Measurements from ENCODE around the gene CDYL2. TPM values are rescaled to one million over a fixed set of nuclear protein-coding genes. Genes with fewer than 3 reads are reported as not detected.
"Not testable (repeated sequence)": the region's sequence is repeated elsewhere in the genome, so short reads cannot be mapped to it uniquely, and the experiment has no call there.

CDYL2 gene
- total RNA-seq, 6 donors from 2014 or later: 6.0 to 16.7 (median 8.0) TPM

GRCh38 chr16:80827007-80827406 is 22.6 kb upstream of the CDYL2 start:
- no peak for DNase-seq
- Histone ChIP-seq H3K4me3 (no peak overlapping the region), H3K27me3 (no peaks in the 10 kb centered on the region), H3K27ac (no peak overlapping the region), H3K36me3 (no peaks in the 10 kb centered on the region), H3K4me1 (no peaks in the 10 kb centered on the region), H3K9me3 (no peaks in the 10 kb centered on the region)
- WGBS, 2 donors: 15 to 24% methylated on average over 1 of the region's 1 CpG
- ATAC-seq (ENCODE audit: low FRiP score in 2 of 2): no peak
- TF ChIP-seq POLR2AphosphoS5 (IDR thresholded peaks at IDR 0.05) (no peak), POLR2A (IDR thresholded peaks at IDR 0.05) (no peak), CTCF (IDR thresholded peaks at IDR 0.05) (no peak), EP300 (IDR thresholded peaks at IDR 0.05) (no peak)

- DNase-seq (no peak), ATAC-seq (ENCODE audit: low FRiP score in 2 of 2) (no peak)
- Histone ChIP-seq H3K27ac (no peak overlapping the region), H3K36me3 (no peaks in the 10 kb centered on the region), H3K4me1 (no peaks in the 10 kb centered on the region), H3K27me3 (no peaks in the 10 kb centered on the region), H3K9me3 (no peaks in the 10 kb centered on the region), H3K4me3 (no peak overlapping the region)
- 92 to 95% methylated on average over 1 of the region's 1 CpG for WGBS, 2 donors
- TF ChIP-seq POLR2A (IDR thresholded peaks at IDR 0.05) (no peak), EP300 (IDR thresholded peaks at IDR 0.05) (no peak), POLR2AphosphoS5 (IDR thresholded peaks at IDR 0.05) (no peak), CTCF (IDR thresholded peaks at IDR 0.05) (no peak)
These were observed 21.0 kb upstream of the CDYL2 start for GRCh38 chr16:80825365-80825758.

DNA sequence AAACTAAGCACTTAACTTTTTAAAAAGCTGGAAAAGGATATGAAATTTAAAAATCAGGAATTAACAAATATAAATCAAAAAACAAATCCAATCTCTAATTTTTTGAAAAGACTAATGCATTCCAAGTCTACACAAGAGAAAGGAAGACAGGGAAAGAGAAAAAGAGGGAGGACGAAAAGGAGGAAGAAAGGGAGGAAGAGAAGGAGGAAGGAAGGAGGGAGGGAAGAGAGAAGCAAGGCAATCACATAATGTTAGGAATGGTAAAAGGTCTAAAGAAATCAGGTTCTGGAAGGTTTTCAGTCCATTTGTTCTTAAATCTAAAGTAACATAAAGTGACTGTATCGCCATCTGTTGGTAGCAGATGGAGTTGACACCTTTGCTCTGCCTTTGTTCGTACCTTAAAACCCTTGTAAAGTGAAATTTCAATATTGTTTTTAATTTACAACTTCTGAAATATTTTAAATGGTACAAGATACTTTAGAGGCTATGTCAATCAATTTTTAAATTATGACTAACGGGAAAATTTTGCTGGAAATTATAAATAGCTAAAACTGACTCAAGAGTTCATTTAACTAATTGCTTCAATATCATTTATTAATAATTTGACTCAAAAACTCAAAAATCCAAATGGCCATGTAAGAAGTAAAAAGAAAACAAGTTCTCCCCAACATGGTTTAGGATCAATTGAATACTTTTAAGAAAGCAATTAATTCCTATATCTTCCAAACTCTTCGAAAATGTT is 20.4 kb upstream of the CDYL2 start:
- no peak overlapping the region for H3K27ac ChIP-seq
- peak in 1 of 2 donors; percentile 44 for ATAC-seq (ENCODE audit: low FRiP score in 2 of 2)
- no peak for DNase-seq
- H3K9me3 ChIP-seq: no peaks in the 10 kb centered on the region
- no peak overlapping the region for H3K4me3 ChIP-seq
- no peaks in the 10 kb centered on the region for H3K36me3 ChIP-seq
- TF ChIP-seq POLR2AphosphoS5 (IDR thresholded peaks at IDR 0.05): no peak
- TF ChIP-seq CTCF (IDR thresholded peaks at IDR 0.05): peak; percentile 41 to 71 (median 61)
- TF ChIP-seq POLR2A (IDR thresholded peaks at IDR 0.05): no peak
- TF ChIP-seq EP300 (IDR thresholded peaks at IDR 0.05): no peak
- WGBS, 2 donors: 24 to 27% methylated on average over 5 of the region's 5 CpGs
- no peaks in the 10 kb centered on the region for H3K27me3 ChIP-seq
- no peaks in the 10 kb centered on the region for H3K4me1 ChIP-seq

- DNase-seq: no peak
- ATAC-seq (ENCODE audit: low FRiP score in 2 of 2): no peak
- no peak for TF ChIP-seq CTCF (IDR thresholded peaks at IDR 0.05)
- no peak for TF ChIP-seq POLR2AphosphoS5 (IDR thresholded peaks at IDR 0.05)
- no peak for TF ChIP-seq EP300 (IDR thresholded peaks at IDR 0.05)
- TF ChIP-seq POLR2A (IDR thresholded peaks at IDR 0.05): no peak
- WGBS, 2 donors: 87 to 95% methylated on average over 2 of the region's 2 CpGs
- Histone ChIP-seq H3K9me3 (no peaks in the 10 kb centered on the region), H3K27ac (no peak overlapping the region), H3K36me3 (no peaks in the 10 kb centered on the region), H3K4me3 (no peak overlapping the region), H3K27me3 (no peaks in the 10 kb centered on the region), H3K4me1 (no peaks in the 10 kb centered on the region)
These were observed 15.6 kb upstream of the CDYL2 start for GRCh38 chr16:80819988-80820387.

DNA sequence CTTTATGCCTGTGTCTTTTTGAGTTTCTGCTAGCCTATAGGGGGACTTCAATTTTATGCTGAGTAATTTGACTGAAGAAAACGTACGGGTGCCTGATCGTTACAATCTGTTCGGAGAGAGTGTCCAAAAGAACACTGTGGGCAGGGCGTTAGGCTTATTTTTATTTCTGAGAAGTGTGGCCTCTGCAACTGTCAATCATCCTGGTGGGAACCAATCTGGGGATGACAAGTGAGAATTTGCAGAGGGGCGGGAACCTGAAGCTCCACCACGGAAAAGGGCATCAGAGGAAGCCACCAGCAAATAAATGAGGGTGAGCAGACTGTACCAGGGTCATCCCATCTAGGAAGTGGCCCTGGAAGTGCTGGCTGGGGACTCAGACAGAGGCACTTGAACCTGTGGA is 12.0 kb upstream of the CDYL2 start:
- ATAC-seq (ENCODE audit: low FRiP score in 2 of 2) (no peak), DNase-seq (no peak)
- no peaks in the 10 kb centered on the region for H3K9me3 ChIP-seq
- no peak overlapping the region for H3K27ac ChIP-seq
- H3K36me3 ChIP-seq: no peaks in the 10 kb centered on the region
- 76 to 78% methylated on average over 7 of the region's 7 CpGs for WGBS, 2 donors
- no peak for TF ChIP-seq CTCF (IDR thresholded peaks at IDR 0.05)
- H3K4me3 ChIP-seq: no peak overlapping the region
- H3K4me1 ChIP-seq: no peaks in the 10 kb centered on the region
- H3K27me3 ChIP-seq: no peaks in the 10 kb centered on the region

- not testable (repeated sequence) for H3K36me3 ChIP-seq; H3K4me1 ChIP-seq; H3K27ac ChIP-seq; H3K4me3 ChIP-seq; H3K27me3 ChIP-seq; DNase-seq; H3K9me3 ChIP-seq; ATAC-seq (ENCODE audit: low FRiP score in 2 of 2)
- 96 to 100% methylated on average over 2 of the region's 2 CpGs for WGBS, 2 donors
These were observed 10.9 kb upstream of the CDYL2 start for GRCh38 chr16:80815278-80815677.
